K562 (cell line): ENCODE measurements around the gene TOR1AIP2. TPM values are rescaled to one million over a fixed set of nuclear protein-coding genes. Genes with fewer than 3 reads are reported as not detected.
A peak's percentile ranks its signal among the peaks of the same experiment; 100 is the strongest.

Experiments used
- MGA ChIP-seq: fragments of 450-650 bp; IDR thresholded peaks from 2 replicates; pipeline ENCODE4 v1.6.1; 2016; ENCODE audit warnings: mild to moderate bottlenecking, moderate library complexity
- PATZ1 ChIP-seq: fragments of 250-450 bp; sonication (Bioruptor Pico); IDR thresholded peaks from 2 replicates; pipeline ENCODE4 v1.5.0; 2020; ENCODE audit warnings: mild to moderate bottlenecking, borderline replicate concordance
- PHF8 ChIP-seq: fragments of 200-600 bp; sonication (generic); IDR thresholded peaks from 2 replicates; pipeline ENCODE4 v1.6.1; 2012; ENCODE audit warnings: mixed run types, mild to moderate bottlenecking, inconsistent platforms, low read length, moderate library complexity, borderline replicate concordance
- RFX5 ChIP-seq: IDR thresholded peaks from 2 replicates; pipeline ENCODE4 v1.6.1; 2011; ENCODE audit warnings: low read depth, mild to moderate bottlenecking, improper control_type of control experiment, low read length
- ZNF23 ChIP-seq: fragments of 250-450 bp; sonication (Bioruptor Pico); IDR thresholded peaks from 2 replicates; pipeline ENCODE4 v1.4.0; 2020; ENCODE audit warnings: mild to moderate bottlenecking
- ZNF449 ChIP-seq: fragments of 250-450 bp; sonication (Bioruptor Pico); IDR thresholded peaks from 2 replicates; pipeline ENCODE4 v1.8.0; 2022; ENCODE audit warnings: moderate library complexity, mild to moderate bottlenecking, inconsistent platforms
- ZNF785 ChIP-seq: fragments of 250-450 bp; sonication (Bioruptor Pico); IDR thresholded peaks from 2 replicates; pipeline ENCODE4 v1.4.0; 2020; ENCODE audit warnings: mild to moderate bottlenecking
- polyA plus RNA-seq, 8 experiments: library from polyadenylated mRNA; depleted of rRNA in 4 of 8; stranded (reverse) in 5 of 8; unstranded in 3 of 8; fragments of >200 nt; fragmentation: Nextera tagmentation in 2 of 8; fragmentation: Illumina TruSeq in 1 of 8; extraction: Ambion mirVana in 2 of 8; extraction: Trizol in 1 of 8; gene quantifications; 2 replicates each; pipeline versions ENCODE4 v1.2.1 to v1.2.3, GENCODE V29; 2011 to 2014; ENCODE audit warnings: inconsistent platforms in 1 of 8, missing spikeins in 1 of 8
- total RNA-seq, 7 experiments: library from RNA; depleted of rRNA in 6 of 7; stranded (reverse); fragments of >200 nt in 6 of 7; fragmentation: Illumina TruSeq in 2 of 7; extraction: Trizol in 2 of 7; gene quantifications; 2 replicates each; pipeline versions ENCODE4 v1.2.1 to v1.2.3, GENCODE V29; 2011 to 2021; ENCODE audit warnings: low replicate concordance in 1 of 7

TOR1AIP2 gene
- total and polyA plus RNA-seq, 9 of the 15 experiments (the other 6 are each of a cell fraction or from before 2014, with no cell fraction given): 16.7 to 122 (median 41.4) TPM

GRCh38 chr1:179877586-179878265 lies at the start of gene TOR1AIP2 (continued):
- TF ChIP-seq MGA: peak; percentile 33; the same call in 1 of the 2 replicates
- no peak for TF ChIP-seq RFX5
- no peak for TF ChIP-seq ZNF785 (CRISPR knock-in tag)
- TF ChIP-seq ZNF23: no peak
- TF ChIP-seq PATZ1 (CRISPR knock-in tag): no peak
- TF ChIP-seq ZNF449: no peak
- peak; percentile 93 for TF ChIP-seq PHF8
